Suprapubic skin (tissue), 4 donors: ENCODE results near the gene PNPLA2. TPM values are rescaled to one million over a fixed set of nuclear protein-coding genes. Genes with fewer than 3 reads are reported as not detected.

ENCODE experiments used
- DNase-seq, 2 donors: peaks; one replicate each; pipeline ENCODE4 v3.0.0-alpha.2; 2019; ENCODE audit warnings: low spot score in 2 of 2
- H3K27ac ChIP-seq: fragments of 200-600 bp; sonication (generic); one replicate; pipeline ENCODE4 v1.5.1; 2019
- H3K27me3 ChIP-seq: fragments of 200-600 bp; sonication (generic); one replicate; pipeline ENCODE4 v1.5.1; 2019
- H3K36me3 ChIP-seq: fragments of 200-600 bp; sonication (generic); one replicate; pipeline ENCODE4 v1.5.1; 2019
- H3K4me1 ChIP-seq: fragments of 200-600 bp; sonication (generic); one replicate; pipeline ENCODE4 v1.5.1; 2019
- H3K4me3 ChIP-seq: fragments of 200-600 bp; sonication (generic); one replicate; pipeline ENCODE4 v1.5.1; 2019; ENCODE audit warnings: mild to moderate bottlenecking
- H3K9me3 ChIP-seq: fragments of 200-600 bp; sonication (generic); one replicate; pipeline ENCODE4 v1.5.1; 2019
- EP300 ChIP-seq: sonication (generic); formaldehyde crosslinking; IDR thresholded peaks from one replicate; pipeline ENCODE4 v1.6.1; 2017; ENCODE audit warnings: antibody characterized with exemption
- POLR2A ChIP-seq, 2 donors: fragments of 450-650 bp; IDR thresholded peaks; one replicate each; pipeline ENCODE4 v1.6.1; 2017; ENCODE audit warnings: antibody characterized with exemption in 2 of 2, mild to moderate bottlenecking in 2 of 2, moderate library complexity in 2 of 2
- POLR2AphosphoS5 ChIP-seq, 3 donors: sonication (generic); formaldehyde crosslinking; IDR thresholded peaks; one replicate each; pipeline ENCODE4 v1.6.1; 2017; ENCODE audit warnings: antibody characterized with exemption in 3 of 3
- WGBS: methylation state at CpG from one replicate; pipeline ENCODE4 v1.1.5; 2018; 5-methylcytosine and 5-hydroxymethylcytosine counted together
- total RNA-seq, 4 donors: library from RNA; depleted of rRNA; stranded (reverse); fragments of >200 nt; gene quantifications; one replicate each; pipeline ENCODE4 v1.1.0, GENCODE V29; 2016
- TF ChIP-seq, protein P1 (sequence below), 2 donors: fragments of 200-600 bp in 1 of 2; fragments of 450-650 bp in 1 of 2; sonication (generic) in 1 of 2; IDR thresholded peaks; one replicate each; pipeline ENCODE4 v1.5.1; 2016 to 2019; ENCODE audit warnings: antibody characterized with exemption in 2 of 2, mild to moderate bottlenecking in 1 of 2, moderate library complexity in 1 of 2

PNPLA2 gene
- total RNA-seq, 4 donors from 2014 or later = 74.9 to 117 (median 85.9) TPM

DNA sequence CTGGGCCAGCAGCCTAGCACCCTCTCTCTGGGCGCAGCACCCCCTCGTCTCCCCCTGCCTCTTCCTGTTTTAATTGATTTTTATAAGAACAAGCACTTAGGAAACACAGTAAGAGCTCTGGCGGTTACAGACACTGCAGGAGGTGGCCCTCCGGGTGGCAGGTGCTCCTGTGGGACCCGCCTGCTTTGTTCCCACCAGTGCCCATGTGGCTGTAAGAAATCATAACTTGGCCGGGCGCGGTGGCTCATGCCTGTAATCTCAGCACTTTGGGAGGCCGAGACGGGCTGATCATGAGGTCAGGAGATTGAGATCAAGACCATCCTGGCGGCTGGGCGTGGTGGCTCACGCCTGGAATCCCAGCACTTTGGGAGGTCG, 42.4 kb downstream of the PNPLA2 start:
- Histone ChIP-seq H3K27me3 (no peaks in the 10 kb centered on the region), H3K9me3 (no peaks in the 10 kb centered on the region), H3K4me1 (peaks cover 46% of the 10 kb centered on the region), H3K27ac (no peak overlapping the region), H3K36me3 (peaks cover 38% of the 10 kb centered on the region), H3K4me3 (no peak overlapping the region)
- no peak for TF ChIP-seq POLR2A (IDR thresholded peaks at IDR 0.05)
- TF ChIP-seq POLR2AphosphoS5 (IDR thresholded peaks at IDR 0.05) = no peak
- TF ChIP-seq EP300 = no peak
- TF ChIP-seq, protein P1, sequence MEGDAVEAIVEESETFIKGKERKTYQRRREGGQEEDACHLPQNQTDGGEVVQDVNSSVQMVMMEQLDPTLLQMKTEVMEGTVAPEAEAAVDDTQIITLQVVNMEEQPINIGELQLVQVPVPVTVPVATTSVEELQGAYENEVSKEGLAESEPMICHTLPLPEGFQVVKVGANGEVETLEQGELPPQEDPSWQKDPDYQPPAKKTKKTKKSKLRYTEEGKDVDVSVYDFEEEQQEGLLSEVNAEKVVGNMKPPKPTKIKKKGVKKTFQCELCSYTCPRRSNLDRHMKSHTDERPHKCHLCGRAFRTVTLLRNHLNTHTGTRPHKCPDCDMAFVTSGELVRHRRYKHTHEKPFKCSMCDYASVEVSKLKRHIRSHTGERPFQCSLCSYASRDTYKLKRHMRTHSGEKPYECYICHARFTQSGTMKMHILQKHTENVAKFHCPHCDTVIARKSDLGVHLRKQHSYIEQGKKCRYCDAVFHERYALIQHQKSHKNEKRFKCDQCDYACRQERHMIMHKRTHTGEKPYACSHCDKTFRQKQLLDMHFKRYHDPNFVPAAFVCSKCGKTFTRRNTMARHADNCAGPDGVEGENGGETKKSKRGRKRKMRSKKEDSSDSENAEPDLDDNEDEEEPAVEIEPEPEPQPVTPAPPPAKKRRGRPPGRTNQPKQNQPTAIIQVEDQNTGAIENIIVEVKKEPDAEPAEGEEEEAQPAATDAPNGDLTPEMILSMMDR (IDR thresholded peaks at IDR 0.05) = no peak
- no peak for DNase-seq
- WGBS = 78% methylated on average over 11 of the region's 14 CpGs

GRCh38 chr11:862081-862661, 43.5 kb downstream of the PNPLA2 start:
- H3K9me3 ChIP-seq = no peaks in the 10 kb centered on the region
- WGBS = 45% methylated on average over 16 of the region's 20 CpGs
- no peak for DNase-seq
- TF ChIP-seq, protein P1 (IDR thresholded peaks at IDR 0.05) = no peak
- no peak overlapping the region for H3K27ac ChIP-seq
- no peaks in the 10 kb centered on the region for H3K27me3 ChIP-seq
- H3K4me1 ChIP-seq = peaks cover 38% of the 10 kb centered on the region
- no peak overlapping the region for H3K4me3 ChIP-seq
- peaks cover 49% of the 10 kb centered on the region for H3K36me3 ChIP-seq

GRCh38 chr11:862696-863022, 43.9 kb downstream of the PNPLA2 start:
- peaks cover 36% of the 10 kb centered on the region for H3K4me1 ChIP-seq
- TF ChIP-seq POLR2A (IDR thresholded peaks at IDR 0.05) (no peak), EP300 (no peak), POLR2AphosphoS5 (IDR thresholded peaks at IDR 0.05) (no peak)
- TF ChIP-seq, protein P1 (IDR thresholded peaks at IDR 0.05) = no peak
- H3K4me3 ChIP-seq = no peak overlapping the region
- H3K27ac ChIP-seq = no peak overlapping the region
- no peak for DNase-seq
- no peaks in the 10 kb centered on the region for H3K9me3 ChIP-seq
- H3K27me3 ChIP-seq = no peaks in the 10 kb centered on the region
- no CpG with 5 or more reads among the region's 12 CpGs for WGBS
- peaks cover 49% of the 10 kb centered on the region for H3K36me3 ChIP-seq

GRCh38 chr11:863023-863909, 44.6 kb downstream of the PNPLA2 start:
- DNase-seq = no peak
- Histone ChIP-seq H3K4me1 (peaks cover 34% of the 10 kb centered on the region), H3K4me3 (no peak overlapping the region), H3K27me3 (no peaks in the 10 kb centered on the region), H3K27ac (no peak overlapping the region), H3K36me3 (peaks cover 54% of the 10 kb centered on the region), H3K9me3 (no peaks in the 10 kb centered on the region)
- WGBS = 86% methylated on average over 18 of the region's 24 CpGs
- TF ChIP-seq EP300 = no peak

- H3K9me3 ChIP-seq = no peaks in the 10 kb centered on the region
- peaks cover 25% of the 10 kb centered on the region for H3K4me1 ChIP-seq
- H3K36me3 ChIP-seq = peaks cover 58% of the 10 kb centered on the region
- no peaks in the 10 kb centered on the region for H3K27me3 ChIP-seq
- DNase-seq = no peak
- no peak overlapping the region for H3K4me3 ChIP-seq
- H3K27ac ChIP-seq = no peak overlapping the region
- TF ChIP-seq, protein P1 (IDR thresholded peaks at IDR 0.05) = no peak
- TF ChIP-seq POLR2AphosphoS5 (IDR thresholded peaks at IDR 0.05) = no peak
- 87% methylated on average over 17 of the region's 31 CpGs for WGBS
These were observed 45.5 kb downstream of the PNPLA2 start for GRCh38 chr11:863910-864827.
